B cell (primary cell): ENCODE data around the gene CD300LD. TPM values are rescaled to one million over a fixed set of nuclear protein-coding genes. Genes with fewer than 3 reads are reported as not detected.

Source experiments
- ATAC-seq: fragments of 200-7000 bp; cut with Tn5 transposase; one replicate; pipeline ENCODE4 v1.10.0; 2021; ENCODE audit warnings: low read depth, mild to moderate bottlenecking, moderate number of reproducible peaks, moderate library complexity
- CTCF ChIA-PET: fragments of 350-600 bp; sonication (Branson Sonifier 250); formaldehyde crosslinking; loops from one replicate; lab custom pipeline; 2021; ENCODE audit warnings: antibody characterized with exemption, inconsistent platforms; lab: Charles Lee
- POLR2A ChIA-PET: fragments of 350-600 bp; sonication (Branson Sonifier 250); formaldehyde crosslinking; loops from one replicate; lab custom pipeline; 2021; ENCODE audit warnings: antibody characterized with exemption; lab: Charles Lee
- DNase-seq: peaks from one replicate; pipeline ENCODE4 v3.0.0; 2013
- H2AFZ ChIP-seq: 2 replicates; pipeline ENCODE4 v1.6.1; 2012; ENCODE audit warnings: mild to moderate bottlenecking, low read depth, low read length; ENCODE audit not compliant: insufficient read depth, poor library complexity, severe bottlenecking
- H3K27ac ChIP-seq, 2 donors: 1 replicate in 1 of 2; 2 replicates in 1 of 2; pipeline ENCODE4 v1.5.1; 2012 to 2013; ENCODE audit warnings: low read length in 2 of 2, mild to moderate bottlenecking in 2 of 2, moderate library complexity in 1 of 2
- H3K27me3 ChIP-seq, 4 experiments: fragments of 200-600 bp in 1 of 4; sonication (generic) in 1 of 4; replicated peaks in 1 of 4; 1 replicate in 2 of 4; 2 replicates in 2 of 4; pipeline versions ENCODE4 v1.6.1 to v1.7.0; 2013 to 2016; ENCODE audit warnings: low read length in 3 of 4, mild to moderate bottlenecking in 2 of 4, mixed read lengths in 1 of 4, moderate library complexity in 1 of 4; ENCODE audit not compliant: insufficient read depth in 4 of 4, control insufficient read depth in 3 of 4; ENCODE audit errors: control extremely low read depth in 1 of 4
- H3K36me3 ChIP-seq, 2 experiments: replicated peaks in 1 of 2; 1 replicate in 1 of 2; 2 replicates in 1 of 2; pipeline versions ENCODE4 v1.6.1 to v1.7.1; 2013; ENCODE audit warnings: low read length in 1 of 2; ENCODE audit not compliant: insufficient read depth in 2 of 2, control insufficient read depth in 1 of 2; ENCODE audit errors: control extremely low read depth in 1 of 2, extremely low read depth in 1 of 2
- H3K4me1 ChIP-seq, 2 donors: fragments of 200-600 bp in 1 of 2; sonication (generic) in 1 of 2; 1 replicate in 1 of 2; 2 replicates in 1 of 2; pipeline versions ENCODE4 v1.5.1 to v1.6.1; 2013 to 2017; ENCODE audit warnings: low read length in 2 of 2; ENCODE audit not compliant: control insufficient read depth in 2 of 2, insufficient read depth in 2 of 2
- H3K4me2 ChIP-seq: replicated peaks from 2 replicates; pipeline ENCODE3; 2012; ENCODE audit warnings: mild to moderate bottlenecking, low read depth, low read length; ENCODE audit not compliant: poor library complexity, severe bottlenecking
- H3K4me3 ChIP-seq, 5 experiments: fragments of 200-600 bp in 1 of 5; sonication (generic) in 1 of 5; 1 replicate in 3 of 5; 2 replicates in 2 of 5; pipeline versions ENCODE4 v1.5.1 to v1.7.0; 2011 to 2016; ENCODE audit warnings: low read length in 4 of 5, mild to moderate bottlenecking in 4 of 5, low read depth in 2 of 5, control low read depth in 1 of 5, moderate library complexity in 1 of 5; ENCODE audit not compliant: insufficient read depth in 1 of 5; ENCODE audit errors: control extremely low read depth in 1 of 5, extremely low read depth in 1 of 5
- H3K79me2 ChIP-seq: fragments of 200-600 bp; sonication (generic); one replicate; pipeline ENCODE4 v1.6.0; 2016; ENCODE audit warnings: low read length; ENCODE audit not compliant: control insufficient read depth, insufficient read depth
- H3K9ac ChIP-seq: fragments of 200-600 bp; sonication (generic); 2 replicates; pipeline ENCODE4 v1.6.1; 2017; ENCODE audit warnings: mild to moderate bottlenecking, low read length, moderate library complexity
- H3K9me3 ChIP-seq, 3 donors: one replicate each; pipeline versions ENCODE4 v1.6.1 to v1.7.1; 2013; ENCODE audit warnings: low read length in 2 of 3; ENCODE audit not compliant: control insufficient read depth in 2 of 3, insufficient read depth in 1 of 3; ENCODE audit errors: control extremely low read depth in 1 of 3
- H4K20me1 ChIP-seq: 2 replicates; pipeline ENCODE4 v1.6.0; 2012; ENCODE audit warnings: mild to moderate bottlenecking, low read length; ENCODE audit not compliant: insufficient read depth, control insufficient read depth, poor library complexity, severe bottlenecking
- H3K27ac Mint-ChIP-seq: one replicate; pipeline ENCODE4 v1.8.0; 2021; ENCODE audit warnings: mixed read lengths
- H3K27me3 Mint-ChIP-seq: one replicate; pipeline ENCODE4 v1.8.0; 2021; ENCODE audit warnings: mixed read lengths
- H3K4me1 Mint-ChIP-seq: one replicate; pipeline ENCODE4 v1.8.0; 2021; ENCODE audit warnings: mixed read lengths
- H3K4me3 Mint-ChIP-seq: one replicate; pipeline ENCODE4 v1.8.0; 2021; ENCODE audit warnings: mixed read lengths
- H3K9me3 Mint-ChIP-seq: one replicate; pipeline ENCODE4 v1.8.0; 2022; ENCODE audit warnings: mixed read lengths; ENCODE audit not compliant: insufficient read depth
- CTCF ChIP-seq: fragments of 200-600 bp; IDR thresholded peaks from one replicate; pipeline ENCODE4 v1.8.0; 2022; ENCODE audit warnings: antibody characterized with exemption, mild to moderate bottlenecking
- EZH2 ChIP-seq: IDR thresholded peaks from 2 replicates; pipeline ENCODE4 v1.6.1; 2012; ENCODE audit warnings: borderline replicate concordance, low read depth, mild to moderate bottlenecking, moderate library complexity, low read length; ENCODE audit not compliant: insufficient read depth, poor library complexity, severe bottlenecking
- WGBS: methylation state at CpG from one replicate; pipeline ENCODE4 v1.1.5; 2013; ENCODE audit warnings: missing lambda C conversion rate; ENCODE audit not compliant: insufficient coverage; 5-methylcytosine and 5-hydroxymethylcytosine counted together
- intact Hi-C: fragments of 100-400 bp; cut with micrococcal nuclease; formaldehyde crosslinking; loops from one replicate; pipeline ENCODE4 v1.10.0; 2022
- polyA plus RNA-seq: library from polyadenylated mRNA; depleted of rRNA; stranded (reverse); fragments of >200 nt; gene quantifications from 2 replicates; pipeline ENCODE4 v1.2.3, GENCODE V29; 2012
- total RNA-seq, 2 donors: library from RNA; stranded (reverse); fragments of 120-200 nt in 1 of 2; gene quantifications; 1 replicate in 1 of 2; 2 replicates in 1 of 2; pipeline versions ENCODE4 v1.2.3 to v1.2.4, GENCODE V29; 2013 to 2022

CD300LD gene
- total and polyA plus RNA-seq, 2 donors (not counting 1 experiment from before 2014, with no cell fraction given), result not detected

- intact Hi-C loops, result no loop called here
- H3K27me3 Mint-ChIP-seq, result peaks cover 44% of the 10 kb centered on the region
- no peak for ATAC-seq
These were observed 28.7 kb downstream of the CD300LD start for GRCh38 chr17:74563358-74563757.

GRCh38 chr17:74561586-74561985 lies 30.5 kb downstream of the CD300LD start:
- Mint-ChIP-seq H3K9me3 (no peaks in the 10 kb centered on the region), H3K27me3 (peaks cover 34% of the 10 kb centered on the region), H3K27ac (no peak overlapping the region), H3K4me3 (no peak overlapping the region), H3K4me1 (peaks cover 27% of the 10 kb centered on the region)
- Histone ChIP-seq H3K27ac (no peak overlapping the region), H4K20me1 (no peaks in the 10 kb centered on the region), H3K4me3 (no peak overlapping the region), H2AFZ (no peak overlapping the region), H3K4me1 (peaks cover 40 to 60% of the 10 kb centered on the region in 2 donors), H3K27me3 (peaks cover 0 to 6% (median 2%) of the 10 kb centered on the region in 4 experiments), H3K36me3 (no peaks in the 10 kb centered on the region), H3K4me2 (no peak overlapping the region), H3K9me3 (peaks cover 0 to 9% (median 6%) of the 10 kb centered on the region in 3 donors), H3K9ac (no peak overlapping the region), H3K79me2 (no peaks in the 10 kb centered on the region)
- ATAC-seq (no peak), DNase-seq (no peak)
- TF ChIP-seq EZH2, result no peak
- TF ChIP-seq CTCF, result no peak
- ChIA-PET POLR2A (interaction anchor here (0.5 kb wide), 1 partner anchor 30 kb away, joined by 7 read pairs; the partner anchor contains the start of gene CD300LD), CTCF (interaction anchor here (0.9 to 1.1 kb wide), 2 partner anchors 83 to 96 kb away, joined by 3 to 5 read pairs; no protein-coding TSS in a partner anchor)
- intact Hi-C loops, result no loop called here
- WGBS, result 54% methylated on average over 3 of the region's 3 CpGs

More at GRCh38 chr17:74563358-74563757, 28.7 kb downstream of the CD300LD start:
- Mint-ChIP-seq H3K4me3 (no peak overlapping the region), H3K4me1 (peaks cover 20% of the 10 kb centered on the region), H3K27ac (peak overlapping the region; percentile 39), H3K9me3 (no peaks in the 10 kb centered on the region)
- TF ChIP-seq EZH2 (no peak), CTCF (no peak)
- Histone ChIP-seq H3K36me3 (no peaks in the 10 kb centered on the region), H3K4me2 (no peak overlapping the region), H4K20me1 (no peaks in the 10 kb centered on the region), H3K9ac (no peak overlapping the region), H3K27ac (no peak overlapping the region), H3K79me2 (no peaks in the 10 kb centered on the region), H3K4me3 (no peak overlapping the region), H3K27me3 (peaks cover 0 to 23% (median 2%) of the 10 kb centered on the region in 4 experiments), H3K9me3 (peaks cover 0 to 7% (median 6%) of the 10 kb centered on the region in 3 donors), H3K4me1 (peaks cover 36 to 53% of the 10 kb centered on the region in 2 donors), H2AFZ (no peak overlapping the region)
- DNase-seq, result no peak
- POLR2A ChIA-PET, result no interaction called here
- CTCF ChIA-PET, result no interaction called here
- 94% methylated on average over 1 of the region's 1 CpG for WGBS
